A549 (cell line): ENCODE data around the gene GHITM.

Source experiments
- CBX8 ChIP-seq: fragments of 200-600 bp; sonication (generic); IDR thresholded peaks from 2 replicates; pipeline ENCODE4 v1.6.1; 2016
- CHD2 ChIP-seq: fragments of 150-350 bp; IDR thresholded peaks from 2 replicates; pipeline ENCODE4 v1.6.1; 2014; ENCODE audit warnings: low read length; ENCODE audit not compliant: partially characterized antibody
- CTCF ChIP-seq: fragments of >200 bp; sonication (Bioruptor Twin); formaldehyde crosslinking; IDR thresholded peaks from 3 replicates; pipeline ENCODE4 v1.5.1; 2016
- PBX3 ChIP-seq: IDR thresholded peaks from 2 replicates; pipeline ENCODE4 v1.6.1; 2012
- POLR2A ChIP-seq: IDR thresholded peaks from 2 replicates; pipeline ENCODE4 v1.6.1; 2012; ENCODE audit warnings: mild to moderate bottlenecking, low read length
- ZFP36 ChIP-seq: fragments of 450-650 bp; IDR thresholded peaks from 2 replicates; pipeline ENCODE4 v1.6.1; 2014; ENCODE audit warnings: borderline replicate concordance; ENCODE audit not compliant: partially characterized antibody

- TF ChIP-seq ZFP36, result no peak
- no peak for TF ChIP-seq CTCF
- TF ChIP-seq POLR2A, result no peak
- no peak for TF ChIP-seq CBX8
- no peak for TF ChIP-seq PBX3
- TF ChIP-seq CHD2, result no peak
Measured at GRCh38 chr10:84175436-84175835, 36.1 kb downstream of the GHITM start.
